Loucy (cell line): Measurements from ENCODE around the gene TXNDC12.

Source experiments
- H2AFZ ChIP-seq: fragments of 200-600 bp; sonication (generic); 2 replicates; pipeline ENCODE4 v1.6.0; 2016; ENCODE audit warnings: antibody characterized with exemption, mild to moderate bottlenecking, low read length, moderate library complexity
- H3F3A ChIP-seq: fragments of 200-600 bp; 2 replicates; pipeline ENCODE4 v1.6.0; 2016; ENCODE audit warnings: antibody characterized with exemption, low read depth, mild to moderate bottlenecking
- H3K27me3 ChIP-seq: fragments of 200-600 bp; sonication (generic); 2 replicates; pipeline ENCODE4 v1.6.1; 2014; ENCODE audit warnings: low read length, mild to moderate bottlenecking; ENCODE audit not compliant: insufficient read depth, poor library complexity, severe bottlenecking
- H3K36me3 ChIP-seq: fragments of 200-600 bp; sonication (generic); 2 replicates; pipeline ENCODE4 v1.6.1; 2016; ENCODE audit warnings: low read length; ENCODE audit not compliant: insufficient read depth
- H3K4me1 ChIP-seq: fragments of 200-600 bp; sonication (generic); 2 replicates; pipeline ENCODE4 v1.5.1; 2014; ENCODE audit warnings: low read length, mild to moderate bottlenecking; ENCODE audit not compliant: insufficient read depth, poor library complexity, severe bottlenecking
- H3K4me2 ChIP-seq: fragments of 200-600 bp; sonication (generic); 2 replicates; pipeline ENCODE4 v1.6.0; 2014; ENCODE audit warnings: antibody characterized with exemption, low read length, low read depth, mild to moderate bottlenecking; ENCODE audit not compliant: poor library complexity, severe bottlenecking
- H3K4me3 ChIP-seq: fragments of 200-600 bp; sonication (generic); 2 replicates; pipeline ENCODE4 v1.5.1; 2014; ENCODE audit warnings: low read length, mild to moderate bottlenecking, mixed read lengths; ENCODE audit not compliant: poor library complexity, severe bottlenecking
- H3K79me2 ChIP-seq: fragments of 200-600 bp; sonication (generic); 2 replicates; pipeline ENCODE4 v1.6.1; 2014; ENCODE audit warnings: low read length; ENCODE audit not compliant: insufficient read depth
- H3K9ac ChIP-seq: fragments of 200-600 bp; sonication (generic); 2 replicates; pipeline ENCODE4 v1.6.0; 2014; ENCODE audit warnings: mild to moderate bottlenecking, low read depth, low read length, moderate library complexity; ENCODE audit not compliant: poor library complexity, severe bottlenecking
- H3K9me2 ChIP-seq: fragments of 200-600 bp; sonication (generic); replicated peaks from 2 replicates; pipeline ENCODE4 v1.6.1; 2016; ENCODE audit warnings: low read depth, low read length, mixed read lengths
- H3K9me3 ChIP-seq: fragments of 200-600 bp; sonication (generic); 2 replicates; pipeline ENCODE4 v1.6.1; 2014; ENCODE audit warnings: mild to moderate bottlenecking, antibody characterized with exemption, low read length, low read depth; ENCODE audit not compliant: insufficient read depth
- H4K20me1 ChIP-seq: fragments of 200-600 bp; sonication (generic); 2 replicates; pipeline ENCODE4 v1.6.0; 2014; ENCODE audit warnings: antibody characterized with exemption, low read length, mild to moderate bottlenecking; ENCODE audit not compliant: insufficient read depth, poor library complexity, severe bottlenecking
- CTCF ChIP-seq: fragments of 200-600 bp; sonication (generic); conservative IDR thresholded peaks from 2 replicates; pipeline ENCODE4 v1.5.1; 2014; ENCODE audit warnings: mild to moderate bottlenecking, antibody characterized with exemption, low read length
- EZH2phosphoT487 ChIP-seq: fragments of 200-600 bp; IDR thresholded peaks from 2 replicates; pipeline ENCODE4 v1.6.1; 2018; ENCODE audit warnings: antibody characterized with exemption, mild to moderate bottlenecking, moderate library complexity, borderline replicate concordance

Gene TXNDC12

GRCh38 chr1:51988254-51988653 is 66.7 kb downstream of the TXNDC12 start:
- H3K4me2 ChIP-seq, result no peak overlapping the region
- no peaks in the 10 kb centered on the region for H3K4me1 ChIP-seq
- H3K9me3 ChIP-seq, result no peaks in the 10 kb centered on the region
- H3K27me3 ChIP-seq, result peaks cover 9% of the 10 kb centered on the region
- H3K36me3 ChIP-seq, result no peaks in the 10 kb centered on the region
- H4K20me1 ChIP-seq, result no peaks in the 10 kb centered on the region
- H3K9me2 ChIP-seq, result no peaks in the 10 kb centered on the region
- H3F3A ChIP-seq, result no peaks in the 10 kb centered on the region
- no peak overlapping the region for H3K9ac ChIP-seq
- TF ChIP-seq EZH2phosphoT487 (no peak), CTCF (no peak)
- no peak overlapping the region for H2AFZ ChIP-seq
- no peaks in the 10 kb centered on the region for H3K79me2 ChIP-seq
- no peak overlapping the region for H3K4me3 ChIP-seq

GRCh38 chr1:51986718-51987117 is 68.3 kb downstream of the TXNDC12 start:
- Histone ChIP-seq H3K4me1 (no peaks in the 10 kb centered on the region), H3K4me3 (no peak overlapping the region), H3K36me3 (no peaks in the 10 kb centered on the region), H2AFZ (no peak overlapping the region), H3K9ac (no peak overlapping the region), H3K9me3 (no peaks in the 10 kb centered on the region), H3F3A (no peaks in the 10 kb centered on the region), H3K9me2 (no peaks in the 10 kb centered on the region), H4K20me1 (no peaks in the 10 kb centered on the region), H3K27me3 (no peaks in the 10 kb centered on the region), H3K4me2 (no peak overlapping the region), H3K79me2 (no peaks in the 10 kb centered on the region)
- no peak for TF ChIP-seq EZH2phosphoT487
- no peak for TF ChIP-seq CTCF

- no peak overlapping the region for H2AFZ ChIP-seq
- H3F3A ChIP-seq, result no peaks in the 10 kb centered on the region
- H3K9ac ChIP-seq, result no peak overlapping the region
- TF ChIP-seq EZH2phosphoT487 (no peak), CTCF (no peak)
- no peaks in the 10 kb centered on the region for H3K4me1 ChIP-seq
- H3K4me3 ChIP-seq, result no peak overlapping the region
- H3K9me3 ChIP-seq, result no peaks in the 10 kb centered on the region
- no peaks in the 10 kb centered on the region for H4K20me1 ChIP-seq
- no peak overlapping the region for H3K4me2 ChIP-seq
- H3K9me2 ChIP-seq, result no peaks in the 10 kb centered on the region
- H3K79me2 ChIP-seq, result no peaks in the 10 kb centered on the region
- no peaks in the 10 kb centered on the region for H3K36me3 ChIP-seq
- H3K27me3 ChIP-seq, result no peaks in the 10 kb centered on the region
Observed at GRCh38 chr1:51982161-51982560, 72.8 kb downstream of the TXNDC12 start.
